Natural killer cell (primary cell): Measurements from ENCODE around the gene PRPF31. TPM values are rescaled to one million over a fixed set of nuclear protein-coding genes. Genes with fewer than 3 reads are reported as not detected.
"Not testable (repeated sequence)": the region's sequence is repeated elsewhere in the genome, so short reads cannot be mapped to it uniquely, and the experiment has no call there.

Experiments
- ATAC-seq, 3 donors: fragments of 150-1000 bp in 2 of 3; fragments of 200-7000 bp in 1 of 3; cut with Tn5 transposase; 1 replicate in 1 of 3; 2 replicates in 2 of 3; pipeline ENCODE4 v1.10.0; 2021; ENCODE audit warnings: mild to moderate bottlenecking in 2 of 3, moderate library complexity in 2 of 3
- DNase-seq, 2 donors: peaks; one replicate each; pipeline versions ENCODE4 v3.0.0 to v3.0.0-alpha.2; 2013 to 2021; ENCODE audit warnings: mixed read lengths in 1 of 2
- H3K27ac ChIP-seq: one replicate; pipeline ENCODE4 v1.5.1; 2013; ENCODE audit warnings: mild to moderate bottlenecking, low read length
- H3K27me3 ChIP-seq: one replicate; pipeline ENCODE4 v1.6.1; 2013; ENCODE audit warnings: low read length; ENCODE audit not compliant: control insufficient read depth, insufficient read depth
- H3K36me3 ChIP-seq: one replicate; pipeline ENCODE4 v1.6.1; 2013; ENCODE audit warnings: low read length; ENCODE audit not compliant: control insufficient read depth, insufficient read depth
- H3K4me1 ChIP-seq: one replicate; pipeline ENCODE4 v1.6.1; 2013; ENCODE audit warnings: low read length; ENCODE audit not compliant: control insufficient read depth, insufficient read depth
- H3K4me3 ChIP-seq: one replicate; pipeline ENCODE4 v1.5.1; 2013; ENCODE audit warnings: low read length
- H3K9me3 ChIP-seq: one replicate; pipeline ENCODE4 v1.6.1; 2013; ENCODE audit warnings: low read length; ENCODE audit not compliant: control insufficient read depth, insufficient read depth
- H3K27ac Mint-ChIP-seq, 2 donors: one replicate each; pipeline ENCODE4 v1.8.0; 2022; ENCODE audit warnings: mild to moderate bottlenecking in 2 of 2, mixed read lengths in 2 of 2, moderate library complexity in 1 of 2
- H3K27me3 Mint-ChIP-seq, 2 donors: one replicate each; pipeline ENCODE4 v1.8.0; 2022; ENCODE audit warnings: low read depth in 2 of 2, mixed read lengths in 2 of 2
- H3K36me3 Mint-ChIP-seq: one replicate; pipeline ENCODE4 v1.8.0; 2022; ENCODE audit warnings: mixed read lengths
- H3K4me1 Mint-ChIP-seq, 2 donors: one replicate each; pipeline ENCODE4 v1.8.0; 2022; ENCODE audit warnings: mixed read lengths in 2 of 2
- H3K4me3 Mint-ChIP-seq: one replicate; pipeline ENCODE4 v1.8.0; 2022; ENCODE audit warnings: mild to moderate bottlenecking, moderate library complexity, mixed read lengths
- H3K9me3 Mint-ChIP-seq, 2 donors: one replicate each; pipeline ENCODE4 v1.8.0; 2022; ENCODE audit warnings: mixed read lengths in 2 of 2
- WGBS: methylation state at CpG from one replicate; pipeline ENCODE4 v1.1.7; 2013; ENCODE audit warnings: missing lambda C conversion rate; ENCODE audit not compliant: insufficient coverage; 5-methylcytosine and 5-hydroxymethylcytosine counted together
- intact Hi-C: fragments of 100-400 bp; cut with micrococcal nuclease; formaldehyde crosslinking; loops from one replicate; pipeline ENCODE4 v1.14.2; 2022
- total RNA-seq, 4 donors: library from RNA; stranded (reverse); fragments of 120-200 nt in 1 of 4; gene quantifications; one replicate each; pipeline versions ENCODE4 v1.2.3 to v1.2.4, GENCODE V29; 2013 to 2022
- TF ChIP-seq, protein P1 (sequence below): fragments of 200-600 bp; IDR thresholded peaks from one replicate; pipeline ENCODE4 v1.8.0; 2022; ENCODE audit warnings: antibody characterized with exemption

The PRPF31 gene
- total RNA-seq, 3 donors from 2014 or later (not counting 1 experiment from before 2014, with no cell fraction given) = 64.4 to 65.9 (median 64.9) TPM

DNA sequence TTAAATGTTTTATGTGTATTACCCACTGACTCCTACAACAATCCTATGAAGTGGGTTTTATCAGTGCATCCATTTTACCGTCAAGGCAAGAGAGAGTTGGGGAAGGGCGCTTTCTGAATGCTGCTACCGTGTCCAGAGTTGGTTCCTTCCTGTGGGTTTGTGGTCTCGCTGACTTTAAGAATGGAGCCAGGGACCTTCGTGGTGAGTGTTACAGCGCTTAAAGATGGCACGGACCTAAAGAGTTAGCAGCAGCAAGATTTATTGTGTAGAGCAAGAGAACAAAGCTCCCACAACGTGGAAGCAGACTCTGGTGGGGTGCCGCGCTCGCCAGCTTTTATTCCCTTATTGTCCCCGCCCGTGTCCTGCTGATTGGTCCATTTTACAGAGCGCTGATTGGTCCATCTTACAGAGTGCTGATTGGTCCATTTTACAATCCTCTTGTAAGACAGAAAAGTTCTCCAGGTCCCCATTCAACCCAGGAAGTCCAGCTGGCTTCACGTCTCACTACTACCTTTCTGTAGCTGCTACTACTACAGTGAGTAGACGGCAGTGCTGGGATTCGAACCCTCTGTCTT lies 21.0 kb upstream of the PRPF31 start:
- 37% methylated on average over 17 of the region's 17 CpGs for WGBS
- H3K4me3 Mint-ChIP-seq = peak overlapping the region; percentile 57
- peak overlapping the region in 1 of 2 donors; percentile 92 for H3K27ac Mint-ChIP-seq
- TF ChIP-seq, protein P1, sequence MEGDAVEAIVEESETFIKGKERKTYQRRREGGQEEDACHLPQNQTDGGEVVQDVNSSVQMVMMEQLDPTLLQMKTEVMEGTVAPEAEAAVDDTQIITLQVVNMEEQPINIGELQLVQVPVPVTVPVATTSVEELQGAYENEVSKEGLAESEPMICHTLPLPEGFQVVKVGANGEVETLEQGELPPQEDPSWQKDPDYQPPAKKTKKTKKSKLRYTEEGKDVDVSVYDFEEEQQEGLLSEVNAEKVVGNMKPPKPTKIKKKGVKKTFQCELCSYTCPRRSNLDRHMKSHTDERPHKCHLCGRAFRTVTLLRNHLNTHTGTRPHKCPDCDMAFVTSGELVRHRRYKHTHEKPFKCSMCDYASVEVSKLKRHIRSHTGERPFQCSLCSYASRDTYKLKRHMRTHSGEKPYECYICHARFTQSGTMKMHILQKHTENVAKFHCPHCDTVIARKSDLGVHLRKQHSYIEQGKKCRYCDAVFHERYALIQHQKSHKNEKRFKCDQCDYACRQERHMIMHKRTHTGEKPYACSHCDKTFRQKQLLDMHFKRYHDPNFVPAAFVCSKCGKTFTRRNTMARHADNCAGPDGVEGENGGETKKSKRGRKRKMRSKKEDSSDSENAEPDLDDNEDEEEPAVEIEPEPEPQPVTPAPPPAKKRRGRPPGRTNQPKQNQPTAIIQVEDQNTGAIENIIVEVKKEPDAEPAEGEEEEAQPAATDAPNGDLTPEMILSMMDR = no peak
- no peak for DNase-seq
- H3K9me3 Mint-ChIP-seq = no peaks in the 10 kb centered on the region
- intact Hi-C loops = no loop called here
- no peaks in the 10 kb centered on the region for H3K36me3 Mint-ChIP-seq
- H3K9me3 ChIP-seq = no peaks in the 10 kb centered on the region
- no peak overlapping the region for H3K4me3 ChIP-seq
- no peak for ATAC-seq
- H3K27ac ChIP-seq = no peak overlapping the region
- H3K27me3 ChIP-seq = peaks cover 4% of the 10 kb centered on the region
- peaks cover 0 to 11% of the 10 kb centered on the region in 2 donors for H3K27me3 Mint-ChIP-seq
- peaks cover 17 to 18% of the 10 kb centered on the region in 2 donors for H3K4me1 Mint-ChIP-seq
- H3K36me3 ChIP-seq = no peaks in the 10 kb centered on the region
- H3K4me1 ChIP-seq = peaks cover 20% of the 10 kb centered on the region

DNA sequence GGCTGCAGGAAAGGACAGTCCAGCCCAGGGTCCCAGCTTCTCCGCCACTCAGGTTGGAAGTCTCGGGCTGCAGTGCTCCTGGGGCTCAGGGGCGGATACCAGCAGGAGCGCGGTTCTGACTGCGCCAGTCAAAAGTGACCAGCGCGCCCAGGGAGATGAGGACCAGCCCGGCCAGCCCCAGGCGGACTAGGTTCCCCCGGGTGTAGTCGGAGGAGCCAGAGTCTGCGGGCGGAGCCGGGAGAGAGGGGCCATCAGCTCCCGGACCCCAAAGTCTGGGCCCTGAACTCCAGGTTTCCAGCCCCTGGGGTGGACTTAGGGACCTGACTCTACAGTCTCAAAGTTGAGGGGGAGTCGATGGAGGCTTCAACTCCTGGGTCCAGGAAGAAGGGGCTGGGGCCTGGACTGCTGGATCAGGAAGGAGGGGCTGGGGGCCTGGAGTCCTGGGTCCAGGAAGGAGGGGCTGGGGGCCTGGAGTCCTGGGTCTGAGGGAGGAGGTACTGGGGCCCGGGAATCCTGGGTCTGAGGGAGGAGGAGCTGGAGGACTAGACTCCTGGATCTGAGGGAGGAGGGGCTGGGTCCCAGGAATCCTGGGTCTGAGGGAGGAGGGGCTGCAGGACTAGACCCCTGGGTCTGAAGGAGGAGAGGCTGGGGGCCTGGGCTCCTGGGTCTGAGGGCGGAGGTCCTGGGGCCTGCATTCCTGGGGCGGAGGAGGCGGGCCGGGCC lies 20.3 kb upstream of the PRPF31 start:
- Histone ChIP-seq H3K9me3 (no peaks in the 10 kb centered on the region), H3K4me3 (peak overlapping the region; percentile 26), H3K27me3 (peaks cover 4% of the 10 kb centered on the region), H3K4me1 (peaks cover 20% of the 10 kb centered on the region), H3K27ac (no peak overlapping the region), H3K36me3 (no peaks in the 10 kb centered on the region)
- intact Hi-C loops = no loop called here
- DNase-seq (no peak), ATAC-seq (no peak)
- WGBS = 78% methylated on average over 22 of the region's 22 CpGs
- Mint-ChIP-seq H3K27ac (peak overlapping the region in 1 of 2 donors; percentile 92), H3K4me1 (peaks cover 17 to 18% of the 10 kb centered on the region in 2 donors), H3K36me3 (no peaks in the 10 kb centered on the region), H3K9me3 (no peaks in the 10 kb centered on the region), H3K4me3 (peak overlapping the region; percentile 98), H3K27me3 (peaks cover 0 to 11% of the 10 kb centered on the region in 2 donors)
- TF ChIP-seq, protein P1 = no peak

GRCh38 chr19:54095859-54096616 lies 19.5 kb upstream of the PRPF31 start:
- intact Hi-C loops, H3K36me3 Mint-ChIP-seq, H3K27me3 ChIP-seq, H3K36me3 ChIP-seq, H3K9me3 Mint-ChIP-seq, H3K9me3 ChIP-seq: not testable (repeated sequence)
- Mint-ChIP-seq H3K27ac (peak overlapping the region; percentile 92 to 93), H3K4me1 (peaks cover 17 to 19% of the 10 kb centered on the region in 2 donors), H3K4me3 (peak overlapping the region; percentile 98), H3K27me3 (peaks cover 0 to 11% of the 10 kb centered on the region in 2 donors)
- peak overlapping the region; percentile 26 for H3K4me3 ChIP-seq
- DNase-seq (peak; percentile 57 to 76), ATAC-seq (peak; percentile 85 to 87 (median 86))
- peak overlapping the region; percentile 58 for H3K27ac ChIP-seq
- H3K4me1 ChIP-seq = peaks cover 20% of the 10 kb centered on the region
- under 1% methylated on average over 46 of the region's 46 CpGs for WGBS

GRCh38 chr19:54096617-54097106 lies 18.9 kb upstream of the PRPF31 start:
- Mint-ChIP-seq H3K27ac (peak overlapping the region; percentile 92 to 93), H3K9me3 (no peaks in the 10 kb centered on the region), H3K4me3 (peak overlapping the region; percentile 98), H3K4me1 (peaks cover 17 to 23% of the 10 kb centered on the region in 2 donors), H3K27me3 (peaks cover 0 to 11% of the 10 kb centered on the region in 2 donors), H3K36me3 (no peaks in the 10 kb centered on the region)
- Histone ChIP-seq H3K4me3 (no peak overlapping the region), H3K27ac (peak overlapping the region; percentile 58), H3K9me3 (no peaks in the 10 kb centered on the region), H3K27me3 (peaks cover 4% of the 10 kb centered on the region), H3K4me1 (peaks cover 20% of the 10 kb centered on the region), H3K36me3 (no peaks in the 10 kb centered on the region)
- 13% methylated on average over 14 of the region's 14 CpGs for WGBS
- TF ChIP-seq, protein P1 = no peak
- peak in 1 of 2 donors; percentile 59 for DNase-seq
- intact Hi-C loops = no loop called here
- peak; percentile 34 to 58 (median 41) for ATAC-seq
